Body of pancreas (tissue), 4 donors: Measurements from ENCODE around the gene ARV1. TPM values are rescaled to one million over a fixed set of nuclear protein-coding genes. Genes with fewer than 3 reads are reported as not detected.

Source experiments
- microRNA counts, 2 donors: library from miRNA; unstranded; fragments of <30 nt; microRNA quantifications; one replicate each; lab custom pipeline; 2017
- total RNA-seq, 2 donors: library from RNA; depleted of rRNA; stranded (reverse); fragments of >200 nt; gene quantifications; one replicate each; pipeline ENCODE4 v1.1.0, GENCODE V29; 2016

ARV1 gene
- total RNA-seq, 2 donors from 2014 or later = 11.5 to 23.6 TPM

MicroRNA genes within 50 kb of the gene (microRNA counts, 767-probe panel; counts per million panel counts)
- 0 to 736 counts per million in 2 donors for microRNA hsa-miR-1182 (lab: Ali Mortazavi, UCI)

Other genes with a start within 250 kb of the ARV1 start
- under 1 TPM in 1 of 2 donors, not detected in 1; 0.26 TPM for gene CAPN9, start 231.7 kb upstream of the ARV1 start, total RNA-seq
- gene C1orf198, start 110.6 kb upstream of the ARV1 start, total RNA-seq = 10 to 100 TPM; 29.0 to 66.7 TPM
- gene TTC13, start 233 bp upstream of the ARV1 start, total RNA-seq = 10 to 100 TPM; 18.2 to 24.4 TPM
- gene FAM89A, start 61.2 kb downstream of the ARV1 start, total RNA-seq = 10 to 100 TPM; 14.3 to 35.3 TPM
- gene TRIM67, start 183.0 kb downstream of the ARV1 start, total RNA-seq = under 1 TPM in 1 of 2 donors, not detected in 1; under 0.01 TPM